22Rv1 (cell line): ENCODE measurements around the gene TCEAL1.

Source experiments
- CTCF ChIP-seq: fragments of 450-650 bp; IDR thresholded peaks from 2 replicates; pipeline ENCODE4 v1.5.1; 2017; ENCODE audit warnings: mild to moderate bottlenecking
- ZFX ChIP-seq: fragments of 450-650 bp; IDR thresholded peaks from 2 replicates; pipeline ENCODE4 v1.6.1; 2017; ENCODE audit warnings: antibody characterized with exemption, borderline replicate concordance

DNA sequence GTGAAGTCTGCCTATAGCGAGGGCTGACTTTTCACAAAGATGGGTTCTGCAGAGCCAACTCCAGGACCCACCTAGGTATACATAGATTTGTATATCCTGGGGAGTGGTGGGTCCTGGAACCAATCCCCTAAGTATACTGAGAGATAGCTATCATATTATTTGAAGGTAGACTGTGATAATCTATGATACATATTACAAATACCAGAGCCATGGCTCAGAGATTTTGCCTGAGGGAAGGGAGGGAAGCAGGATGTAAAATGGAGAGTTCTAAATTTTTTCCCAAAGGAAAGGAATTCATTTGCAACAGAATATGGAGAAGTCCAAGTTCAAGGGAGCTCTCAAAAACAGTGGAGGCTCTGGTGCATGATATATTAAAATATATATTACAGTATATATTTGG is 13.8 kb upstream of the TCEAL1 start:
- no peak for TF ChIP-seq CTCF
- TF ChIP-seq ZFX: no peak
